CD14-positive monocyte (primary cell): ENCODE measurements around the gene PTK7. TPM values are rescaled to one million over a fixed set of nuclear protein-coding genes. Genes with fewer than 3 reads are reported as not detected.

Source experiments
- DNase-seq, 3 donors: peaks; one replicate each; pipeline ENCODE4 v3.0.0-alpha.2; 2011 to 2022
- H2AFZ ChIP-seq: 2 replicates; pipeline ENCODE4 v1.6.0; 2012; ENCODE audit warnings: mild to moderate bottlenecking, low read depth, low read length, inconsistent platforms; ENCODE audit not compliant: insufficient read depth, poor library complexity, severe bottlenecking
- H3K27ac ChIP-seq, 2 donors: 1 replicate in 1 of 2; 2 replicates in 1 of 2; pipeline ENCODE4 v1.5.1; 2012 to 2013; ENCODE audit warnings: low read length in 2 of 2, control low read depth in 1 of 2, inconsistent platforms in 1 of 2, low read depth in 1 of 2, mild to moderate bottlenecking in 1 of 2
- H3K27me3 ChIP-seq, 2 donors: one replicate each; pipeline versions ENCODE4 v1.6.0 to v1.6.1; 2011 to 2013; ENCODE audit warnings: low read length in 2 of 2; ENCODE audit not compliant: control insufficient read depth in 2 of 2, insufficient read depth in 2 of 2
- H3K36me3 ChIP-seq, 2 donors: replicated peaks in 1 of 2; 1 replicate in 1 of 2; 2 replicates in 1 of 2; pipeline versions ENCODE4 v1.5.1 to v1.6.1; 2012 to 2013; ENCODE audit warnings: low read length in 2 of 2, control low read depth in 1 of 2, inconsistent platforms in 1 of 2, mild to moderate bottlenecking in 1 of 2; ENCODE audit not compliant: insufficient read depth in 2 of 2, control insufficient read depth in 1 of 2
- H3K4me1 ChIP-seq, 2 donors: 1 replicate in 1 of 2; 2 replicates in 1 of 2; pipeline versions ENCODE4 v1.5.1 to v1.6.1; 2012 to 2013; ENCODE audit warnings: low read length in 2 of 2, control low read depth in 1 of 2, inconsistent platforms in 1 of 2, mild to moderate bottlenecking in 1 of 2, moderate library complexity in 1 of 2; ENCODE audit not compliant: insufficient read depth in 2 of 2, control insufficient read depth in 1 of 2
- H3K4me2 ChIP-seq: replicated peaks from 2 replicates; pipeline ENCODE3; 2012; ENCODE audit warnings: low read length, moderate library complexity, mild to moderate bottlenecking; ENCODE audit not compliant: poor library complexity, severe bottlenecking; ENCODE audit errors: extremely low read depth
- H3K4me3 ChIP-seq, 3 experiments: fragments of 200-600 bp in 1 of 3; sonication (generic) in 1 of 3; replicated peaks in 1 of 3; 1 replicate in 2 of 3; 2 replicates in 1 of 3; pipeline ENCODE4 v1.5.1; 2011 to 2013; ENCODE audit warnings: low read length in 3 of 3, mild to moderate bottlenecking in 3 of 3, control low read depth in 2 of 3, low read depth in 2 of 3, inconsistent platforms in 1 of 3, moderate library complexity in 1 of 3
- H3K79me2 ChIP-seq: 2 replicates; pipeline ENCODE4 v1.6.0; 2012; ENCODE audit warnings: mild to moderate bottlenecking, control low read depth, inconsistent platforms, low read length, moderate library complexity; ENCODE audit not compliant: insufficient read depth
- H3K9ac ChIP-seq: 2 replicates; pipeline ENCODE4 v1.6.0; 2017; ENCODE audit warnings: low read length, mild to moderate bottlenecking; ENCODE audit not compliant: insufficient read depth, poor library complexity, severe bottlenecking
- H3K9me3 ChIP-seq, 2 donors: replicated peaks in 1 of 2; 1 replicate in 1 of 2; 2 replicates in 1 of 2; pipeline versions ENCODE4 v1.5.1 to v1.6.1; 2012 to 2013; ENCODE audit warnings: low read length in 2 of 2, control low read depth in 1 of 2; ENCODE audit not compliant: control insufficient read depth in 1 of 2, insufficient read depth in 1 of 2
- H4K20me1 ChIP-seq: 2 replicates; pipeline ENCODE4 v1.6.0; 2012; ENCODE audit warnings: mild to moderate bottlenecking, low read length, control low read depth, moderate library complexity; ENCODE audit not compliant: insufficient read depth
- H3K27ac Mint-ChIP-seq, 7 donors: one replicate each; pipeline ENCODE4 v1.8.0; 2020; ENCODE audit warnings: mild to moderate bottlenecking in 7 of 7, mixed read lengths in 7 of 7, moderate library complexity in 6 of 7, inconsistent platforms in 2 of 7
- H3K27me3 Mint-ChIP-seq, 3 donors: one replicate each; pipeline ENCODE4 v1.8.0; 2021 to 2022; ENCODE audit warnings: low read depth in 3 of 3, mild to moderate bottlenecking in 3 of 3, mixed read lengths in 3 of 3, moderate library complexity in 3 of 3, inconsistent platforms in 1 of 3
- H3K36me3 Mint-ChIP-seq, 2 donors: one replicate each; pipeline ENCODE4 v1.8.0; 2020; ENCODE audit warnings: mixed read lengths in 2 of 2, inconsistent platforms in 1 of 2, mild to moderate bottlenecking in 1 of 2
- H3K4me1 Mint-ChIP-seq: one replicate; pipeline ENCODE4 v1.8.0; 2020; ENCODE audit warnings: mild to moderate bottlenecking, mixed read lengths
- H3K4me3 Mint-ChIP-seq, 2 donors: one replicate each; pipeline ENCODE4 v1.8.0; 2020; ENCODE audit warnings: mild to moderate bottlenecking in 2 of 2, mixed read lengths in 2 of 2, moderate library complexity in 1 of 2
- H3K9me3 Mint-ChIP-seq, 7 donors: one replicate each; pipeline ENCODE4 v1.8.0; 2020 to 2022; ENCODE audit warnings: mixed read lengths in 7 of 7, mild to moderate bottlenecking in 6 of 7, moderate library complexity in 6 of 7, inconsistent platforms in 2 of 7
- CTCF ChIP-seq: fragments of 200-600 bp; IDR thresholded peaks from one replicate; pipeline ENCODE4 v1.8.0; 2022; ENCODE audit warnings: antibody characterized with exemption, mild to moderate bottlenecking
- WGBS: methylation state at CpG from one replicate; pipeline ENCODE4 v1.1.5; 2013; ENCODE audit warnings: missing lambda C conversion rate; ENCODE audit not compliant: insufficient coverage; 5-methylcytosine and 5-hydroxymethylcytosine counted together
- intact Hi-C, 2 donors: fragments of 100-400 bp; cut with micrococcal nuclease; formaldehyde crosslinking; loops; one replicate each; pipeline versions ENCODE4 v1.15.0 to v1.15.1; 2023
- polyA plus RNA-seq, 3 donors: library from polyadenylated mRNA; depleted of rRNA in 1 of 3; unstranded in 2 of 3; stranded (reverse) in 1 of 3; fragments of 300-500 nt in 2 of 3; fragments of >200 nt in 1 of 3; fragmentation: Illumina TruSeq in 2 of 3; gene quantifications; 1 replicate in 2 of 3; 2 replicates in 1 of 3; pipeline ENCODE4 v1.2.3, GENCODE V29; 2012 to 2021

PTK7 gene
- polyA plus RNA-seq, 3 donors, result 0.19 TPM; not detected in 2

- peaks cover 7% of the 10 kb centered on the region for H3K4me1 Mint-ChIP-seq
- Histone ChIP-seq H2AFZ (no peak overlapping the region), H3K27ac (no peak overlapping the region), H3K79me2 (no peaks in the 10 kb centered on the region), H3K36me3 (no peaks in the 10 kb centered on the region), H4K20me1 (no peaks in the 10 kb centered on the region), H3K4me1 (peaks cover 7% of the 10 kb centered on the region in 2 donors), H3K4me3 (no peak overlapping the region), H3K4me2 (no peak overlapping the region), H3K27me3 (no peaks in the 10 kb centered on the region), H3K9me3 (no peaks in the 10 kb centered on the region), H3K9ac (no peak overlapping the region)
- no peaks in the 10 kb centered on the region for H3K36me3 Mint-ChIP-seq
- no peak overlapping the region for H3K4me3 Mint-ChIP-seq
- no peaks in the 10 kb centered on the region for H3K9me3 Mint-ChIP-seq
- WGBS, result 100% methylated on average over 3 of the region's 3 CpGs
- TF ChIP-seq CTCF, result no peak
- DNase-seq, result no peak
- H3K27me3 Mint-ChIP-seq, result peaks cover 0 to 6% (median 0%) of the 10 kb centered on the region in 3 donors
- intact Hi-C loops, result no loop called here
- H3K27ac Mint-ChIP-seq, result peak overlapping the region in 1 of 7 donors; percentile 33
These were observed 70.1 kb downstream of the PTK7 start for GRCh38 chr6:43146261-43146660.

- no peak for TF ChIP-seq CTCF
- Histone ChIP-seq H3K4me3 (no peak overlapping the region), H3K4me2 (no peak overlapping the region), H3K4me1 (peaks cover 7% of the 10 kb centered on the region in 2 donors), H3K9me3 (no peaks in the 10 kb centered on the region), H2AFZ (no peak overlapping the region), H4K20me1 (no peaks in the 10 kb centered on the region), H3K79me2 (no peaks in the 10 kb centered on the region), H3K27me3 (no peaks in the 10 kb centered on the region), H3K9ac (no peak overlapping the region), H3K27ac (no peak overlapping the region), H3K36me3 (no peaks in the 10 kb centered on the region)
- H3K4me3 Mint-ChIP-seq, result no peak overlapping the region
- H3K4me1 Mint-ChIP-seq, result peaks cover 7% of the 10 kb centered on the region
- intact Hi-C loops, result no loop called here
- H3K9me3 Mint-ChIP-seq, result no peaks in the 10 kb centered on the region
- no peak for DNase-seq
- peak overlapping the region in 1 of 7 donors; percentile 30 for H3K27ac Mint-ChIP-seq
- H3K36me3 Mint-ChIP-seq, result no peaks in the 10 kb centered on the region
- H3K27me3 Mint-ChIP-seq, result peaks cover 0 to 6% (median 0%) of the 10 kb centered on the region in 3 donors
- 93% methylated on average over 5 of the region's 8 CpGs for WGBS
These were observed 70.9 kb downstream of the PTK7 start for GRCh38 chr6:43146709-43147688.
